ENCODE measurements around the gene MTFR2.

The MTFR2 gene

GRCh38 chr6:136216503-136217401, 33.4 kb downstream of the MTFR2 start:
- Histone ChIP-seq H3K27ac (ENCODE audit: insufficient read depth, low read length, poor library complexity, severe bottlenecking) (no peak overlapping the region), H3K4me1 (ENCODE audit: control insufficient read depth, insufficient read depth, low read length, poor library complexity, severe bottlenecking) (no peaks in the 10 kb centered on the region), H3K36me3 (ENCODE audit: control insufficient read depth, insufficient read depth, low read length) (no peaks in the 10 kb centered on the region), H3K9me3 (ENCODE audit: control insufficient read depth, low read length) (no peaks in the 10 kb centered on the region), H3K4me3 (ENCODE audit: insufficient read depth, low read depth, low read length, poor library complexity, severe bottlenecking) (no peak overlapping the region), H3K27me3 (replicated peaks; ENCODE audit: control insufficient read depth, insufficient read depth, low read length, poor library complexity, severe bottlenecking) (no peaks in the 10 kb centered on the region)
- DNase-seq, result no peak

DNA sequence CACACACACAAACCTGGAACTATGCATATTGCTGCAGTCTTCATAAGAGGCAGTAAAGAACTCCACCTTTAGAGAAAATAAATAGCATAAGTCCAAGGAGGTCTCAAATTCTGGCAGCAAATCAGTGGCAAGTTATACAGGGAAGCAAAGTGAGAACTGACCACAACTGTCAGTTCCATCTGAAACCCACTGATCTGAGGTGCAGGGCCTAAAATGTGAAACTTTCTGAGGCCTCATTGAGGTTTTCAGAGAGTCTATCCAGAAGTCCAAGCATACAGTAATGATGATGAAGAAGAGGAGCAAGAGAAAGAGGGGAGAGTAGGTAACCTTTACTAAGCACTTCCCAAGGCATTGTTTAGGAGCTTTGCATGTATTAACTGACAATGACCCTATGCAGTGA, 36.3 kb downstream of the MTFR2 start:
- Histone ChIP-seq H3K9me3 (ENCODE audit: control insufficient read depth, low read length) (no peaks in the 10 kb centered on the region), H3K27me3 (replicated peaks; ENCODE audit: control insufficient read depth, insufficient read depth, low read length, poor library complexity, severe bottlenecking) (no peaks in the 10 kb centered on the region), H3K4me1 (ENCODE audit: control insufficient read depth, insufficient read depth, low read length, poor library complexity, severe bottlenecking) (no peaks in the 10 kb centered on the region), H3K4me3 (ENCODE audit: insufficient read depth, low read depth, low read length, poor library complexity, severe bottlenecking) (no peak overlapping the region), H3K27ac (ENCODE audit: insufficient read depth, low read length, poor library complexity, severe bottlenecking) (no peak overlapping the region), H3K36me3 (ENCODE audit: control insufficient read depth, insufficient read depth, low read length) (no peaks in the 10 kb centered on the region)
- DNase-seq, result no peak

DNA sequence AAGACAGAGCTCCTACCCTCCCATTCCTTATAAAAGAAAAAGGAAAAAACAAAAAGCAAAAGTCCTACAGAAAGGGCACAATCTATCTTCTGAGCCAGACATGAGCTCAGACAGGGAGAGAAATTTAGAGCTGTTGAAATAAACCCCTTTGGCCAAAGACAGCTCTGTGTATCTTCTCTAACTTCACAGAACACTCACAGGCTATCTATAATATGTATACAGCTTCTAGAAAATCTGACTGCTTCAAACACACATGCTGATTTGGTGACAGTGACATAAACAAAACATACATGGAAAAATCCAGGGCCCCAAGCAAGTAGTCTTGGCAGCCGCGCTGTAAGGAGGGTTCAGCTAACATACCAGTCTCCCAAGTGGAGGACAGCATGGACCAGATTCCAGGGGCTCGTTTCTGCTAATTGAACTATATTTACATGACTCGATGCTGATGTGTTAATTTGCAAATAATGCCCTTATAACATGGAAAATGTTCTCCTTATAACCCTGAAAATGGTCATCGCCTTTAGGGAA, 37.0 kb downstream of the MTFR2 start:
- no peaks in the 10 kb centered on the region for H3K4me1 ChIP-seq (ENCODE audit: control insufficient read depth, insufficient read depth, low read length, poor library complexity, severe bottlenecking)
- no peaks in the 10 kb centered on the region for H3K36me3 ChIP-seq (ENCODE audit: control insufficient read depth, insufficient read depth, low read length)
- no peaks in the 10 kb centered on the region for H3K27me3 ChIP-seq (replicated peaks; ENCODE audit: control insufficient read depth, insufficient read depth, low read length, poor library complexity, severe bottlenecking)
- DNase-seq, result no peak
- H3K4me3 ChIP-seq (ENCODE audit: insufficient read depth, low read depth, low read length, poor library complexity, severe bottlenecking), result no peak overlapping the region
- H3K9me3 ChIP-seq (ENCODE audit: control insufficient read depth, low read length), result no peaks in the 10 kb centered on the region
- no peak overlapping the region for H3K27ac ChIP-seq (ENCODE audit: insufficient read depth, low read length, poor library complexity, severe bottlenecking)

DNA sequence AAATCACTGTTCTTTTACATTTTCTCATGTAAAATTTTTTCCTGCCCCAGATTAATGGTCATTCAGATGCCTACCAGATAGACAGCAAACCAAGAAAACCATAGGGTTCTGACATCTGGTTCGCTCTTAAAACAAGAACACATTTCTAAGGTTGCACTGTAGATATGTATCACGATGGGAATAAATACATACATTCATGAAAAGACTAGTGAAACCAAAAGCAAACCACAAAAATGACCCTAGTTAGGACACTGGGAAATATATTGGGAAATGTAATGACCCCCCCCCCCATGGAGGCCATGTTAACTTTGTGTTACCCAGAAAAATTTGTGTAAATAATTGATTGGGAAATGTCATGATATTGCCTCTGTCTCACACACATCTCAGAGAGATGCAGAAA, 37.5 kb downstream of the MTFR2 start:
- Histone ChIP-seq H3K27me3 (replicated peaks; ENCODE audit: control insufficient read depth, insufficient read depth, low read length, poor library complexity, severe bottlenecking) (no peaks in the 10 kb centered on the region), H3K4me1 (ENCODE audit: control insufficient read depth, insufficient read depth, low read length, poor library complexity, severe bottlenecking) (no peaks in the 10 kb centered on the region), H3K27ac (ENCODE audit: insufficient read depth, low read length, poor library complexity, severe bottlenecking) (no peak overlapping the region), H3K9me3 (ENCODE audit: control insufficient read depth, low read length) (no peaks in the 10 kb centered on the region), H3K36me3 (ENCODE audit: control insufficient read depth, insufficient read depth, low read length) (no peaks in the 10 kb centered on the region), H3K4me3 (ENCODE audit: insufficient read depth, low read depth, low read length, poor library complexity, severe bottlenecking) (no peak overlapping the region)
- DNase-seq, result no peak

DNA sequence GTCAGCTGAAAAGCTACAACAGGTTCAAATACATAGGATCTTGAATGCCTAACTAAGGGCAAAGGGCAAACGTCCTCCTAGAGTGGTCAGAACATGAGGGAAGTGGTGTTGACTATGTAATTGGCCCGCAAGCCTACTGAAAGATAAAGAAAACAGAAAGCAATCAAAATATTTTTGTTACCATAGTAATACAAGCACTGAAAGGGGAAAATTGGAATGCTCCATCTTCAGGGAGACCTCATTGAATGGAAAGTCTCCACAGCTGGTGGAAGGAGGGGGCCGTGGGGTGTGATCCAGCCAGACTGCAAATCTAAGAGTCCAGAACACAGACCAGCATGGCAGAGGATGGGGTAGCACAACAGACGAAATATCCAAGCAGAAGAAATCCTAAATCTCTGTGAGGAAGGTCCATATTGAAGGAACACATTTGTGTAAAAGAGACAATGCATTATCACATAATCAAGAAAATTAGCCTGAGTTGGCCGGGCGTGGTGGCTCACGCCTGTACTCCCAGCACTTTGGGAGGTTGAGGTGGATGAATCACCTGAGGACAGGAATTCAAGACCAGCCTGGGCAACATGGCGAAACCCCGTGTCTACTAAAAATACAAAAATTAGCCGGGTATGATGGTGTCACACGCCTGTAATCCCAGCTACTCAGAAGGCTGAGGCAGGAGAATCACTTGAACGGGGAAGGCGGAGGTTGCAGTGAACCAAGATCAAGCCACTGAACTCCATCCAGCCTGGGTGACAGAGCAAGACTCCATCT, 39.5 kb downstream of the MTFR2 start:
- Histone ChIP-seq H3K27ac (ENCODE audit: insufficient read depth, low read length, poor library complexity, severe bottlenecking) (no peak overlapping the region), H3K4me3 (ENCODE audit: insufficient read depth, low read depth, low read length, poor library complexity, severe bottlenecking) (no peak overlapping the region), H3K9me3 (ENCODE audit: control insufficient read depth, low read length) (no peaks in the 10 kb centered on the region), H3K36me3 (ENCODE audit: control insufficient read depth, insufficient read depth, low read length) (no peaks in the 10 kb centered on the region), H3K27me3 (replicated peaks; ENCODE audit: control insufficient read depth, insufficient read depth, low read length, poor library complexity, severe bottlenecking) (no peaks in the 10 kb centered on the region), H3K4me1 (ENCODE audit: control insufficient read depth, insufficient read depth, low read length, poor library complexity, severe bottlenecking) (no peaks in the 10 kb centered on the region)
- DNase-seq, result no peak

GRCh38 chr6:136209496-136209895, 40.6 kb downstream of the MTFR2 start:
- Histone ChIP-seq H3K27ac (ENCODE audit: insufficient read depth, low read length, poor library complexity, severe bottlenecking) (no peak overlapping the region), H3K4me3 (ENCODE audit: insufficient read depth, low read depth, low read length, poor library complexity, severe bottlenecking) (no peak overlapping the region), H3K4me1 (ENCODE audit: control insufficient read depth, insufficient read depth, low read length, poor library complexity, severe bottlenecking) (no peaks in the 10 kb centered on the region), H3K36me3 (ENCODE audit: control insufficient read depth, insufficient read depth, low read length) (no peaks in the 10 kb centered on the region), H3K27me3 (replicated peaks; ENCODE audit: control insufficient read depth, insufficient read depth, low read length, poor library complexity, severe bottlenecking) (no peaks in the 10 kb centered on the region), H3K9me3 (ENCODE audit: control insufficient read depth, low read length) (no peaks in the 10 kb centered on the region)
- no peak for DNase-seq

DNA sequence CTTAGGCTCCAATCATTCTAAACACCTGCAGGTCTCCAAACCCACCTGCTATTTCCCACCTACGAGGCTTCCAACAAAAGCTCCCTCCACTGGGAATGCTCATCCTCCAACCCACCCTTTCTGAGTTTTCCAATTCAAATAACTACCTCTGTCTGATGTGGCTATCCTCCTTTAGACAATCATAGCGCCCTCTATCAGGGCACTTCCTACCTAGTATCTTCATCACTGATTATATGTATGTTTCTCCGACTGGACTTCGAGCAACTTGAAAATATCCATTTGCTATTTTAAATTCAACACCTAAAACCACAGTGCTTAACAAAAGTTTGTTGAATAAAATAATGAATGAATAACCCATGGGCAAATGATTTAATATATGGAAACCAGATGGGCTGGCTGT, 41.3 kb downstream of the MTFR2 start:
- H3K4me3 ChIP-seq (ENCODE audit: insufficient read depth, low read depth, low read length, poor library complexity, severe bottlenecking), result no peak overlapping the region
- H3K4me1 ChIP-seq (ENCODE audit: control insufficient read depth, insufficient read depth, low read length, poor library complexity, severe bottlenecking), result no peaks in the 10 kb centered on the region
- H3K27me3 ChIP-seq (replicated peaks; ENCODE audit: control insufficient read depth, insufficient read depth, low read length, poor library complexity, severe bottlenecking), result no peaks in the 10 kb centered on the region
- DNase-seq, result no peak
- H3K9me3 ChIP-seq (ENCODE audit: control insufficient read depth, low read length), result no peaks in the 10 kb centered on the region
- H3K36me3 ChIP-seq (ENCODE audit: control insufficient read depth, insufficient read depth, low read length), result no peaks in the 10 kb centered on the region
- H3K27ac ChIP-seq (ENCODE audit: insufficient read depth, low read length, poor library complexity, severe bottlenecking), result no peak overlapping the region

GRCh38 chr6:136201732-136202131, 48.4 kb downstream of the MTFR2 start:
- DNase-seq, result no peak
- Histone ChIP-seq H3K9me3 (ENCODE audit: control insufficient read depth, low read length) (no peaks in the 10 kb centered on the region), H3K27ac (ENCODE audit: insufficient read depth, low read length, poor library complexity, severe bottlenecking) (no peak overlapping the region), H3K4me1 (ENCODE audit: control insufficient read depth, insufficient read depth, low read length, poor library complexity, severe bottlenecking) (no peaks in the 10 kb centered on the region), H3K36me3 (ENCODE audit: control insufficient read depth, insufficient read depth, low read length) (no peaks in the 10 kb centered on the region), H3K27me3 (replicated peaks; ENCODE audit: control insufficient read depth, insufficient read depth, low read length, poor library complexity, severe bottlenecking) (no peaks in the 10 kb centered on the region), H3K4me3 (ENCODE audit: insufficient read depth, low read depth, low read length, poor library complexity, severe bottlenecking) (no peak overlapping the region)

DNA sequence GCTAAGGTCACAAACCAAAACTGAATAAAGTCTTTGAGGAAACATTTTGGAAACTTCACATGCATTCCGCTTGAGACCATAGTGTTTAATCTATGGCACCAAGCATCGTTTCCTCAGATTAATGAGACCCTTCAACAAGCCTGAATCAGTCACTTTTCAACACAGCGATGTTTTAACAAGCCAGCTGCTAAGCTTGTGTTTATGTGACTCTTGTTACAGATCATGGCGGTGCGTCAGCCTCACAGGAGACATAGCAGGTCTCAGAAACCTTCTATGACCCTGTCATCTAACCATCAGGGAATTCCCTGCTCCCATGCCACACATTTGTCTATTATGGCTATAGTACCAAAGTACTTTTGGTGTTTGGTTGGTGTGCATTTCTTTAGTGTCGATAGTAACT, 57.2 kb downstream of the MTFR2 start:
- H3K36me3 ChIP-seq (ENCODE audit: control insufficient read depth, insufficient read depth, low read length), result no peaks in the 10 kb centered on the region
- no peak overlapping the region for H3K27ac ChIP-seq (ENCODE audit: insufficient read depth, low read length, poor library complexity, severe bottlenecking)
- no peak overlapping the region for H3K4me3 ChIP-seq (ENCODE audit: insufficient read depth, low read depth, low read length, poor library complexity, severe bottlenecking)
- no peaks in the 10 kb centered on the region for H3K4me1 ChIP-seq (ENCODE audit: control insufficient read depth, insufficient read depth, low read length, poor library complexity, severe bottlenecking)
- no peaks in the 10 kb centered on the region for H3K27me3 ChIP-seq (replicated peaks; ENCODE audit: control insufficient read depth, insufficient read depth, low read length, poor library complexity, severe bottlenecking)
- H3K9me3 ChIP-seq (ENCODE audit: control insufficient read depth, low read length), result no peaks in the 10 kb centered on the region
- no peak for DNase-seq
